ENCODE data around the gene RBFOX1.
"Not testable (repeated sequence)": the region's sequence is repeated elsewhere in the genome, so short reads cannot be mapped to it uniquely, and the experiment has no call there.

Gene RBFOX1

GRCh38 chr16:7502591-7503157 is 170.0 kb downstream of the RBFOX1 start:
- H3K4me3 Mint-ChIP-seq, H3K36me3 Mint-ChIP-seq, H3K27me3 Mint-ChIP-seq, H3K9me3 Mint-ChIP-seq, H3K27ac Mint-ChIP-seq, H3K4me1 Mint-ChIP-seq: not testable (repeated sequence)

- no peaks in the 10 kb centered on the region for H3K36me3 Mint-ChIP-seq
- H3K27ac Mint-ChIP-seq: no peak overlapping the region
- H3K27me3 Mint-ChIP-seq: no peaks in the 10 kb centered on the region
- no peaks in the 10 kb centered on the region for H3K4me1 Mint-ChIP-seq
- H3K4me3 Mint-ChIP-seq: no peak overlapping the region
- H3K9me3 Mint-ChIP-seq: peaks cover 3% of the 10 kb centered on the region
Measured at GRCh38 chr16:7503666-7504065, 171.0 kb downstream of the RBFOX1 start.

- Mint-ChIP-seq H3K36me3 (no peaks in the 10 kb centered on the region), H3K27me3 (no peaks in the 10 kb centered on the region), H3K4me1 (no peaks in the 10 kb centered on the region), H3K27ac (no peak overlapping the region), H3K4me3 (no peak overlapping the region), H3K9me3 (peaks cover 4% of the 10 kb centered on the region)
Measured at GRCh38 chr16:7504844-7505243, 172.2 kb downstream of the RBFOX1 start.

- H3K27ac Mint-ChIP-seq: no peak overlapping the region
- H3K36me3 Mint-ChIP-seq: no peaks in the 10 kb centered on the region
- no peaks in the 10 kb centered on the region for H3K4me1 Mint-ChIP-seq
- no peak overlapping the region for H3K4me3 Mint-ChIP-seq
- peaks cover 11% of the 10 kb centered on the region for H3K9me3 Mint-ChIP-seq
- no peaks in the 10 kb centered on the region for H3K27me3 Mint-ChIP-seq
Measured at GRCh38 chr16:7505495-7505894, 172.8 kb downstream of the RBFOX1 start.

- H3K4me3 Mint-ChIP-seq: no peak overlapping the region
- H3K4me1 Mint-ChIP-seq: no peaks in the 10 kb centered on the region
- no peaks in the 10 kb centered on the region for H3K36me3 Mint-ChIP-seq
- H3K27me3 Mint-ChIP-seq: no peaks in the 10 kb centered on the region
- no peak overlapping the region for H3K27ac Mint-ChIP-seq
- peaks cover 11% of the 10 kb centered on the region for H3K9me3 Mint-ChIP-seq
Measured at GRCh38 chr16:7506363-7506762, 173.7 kb downstream of the RBFOX1 start.

GRCh38 chr16:7508656-7509055 is 176.0 kb downstream of the RBFOX1 start:
- Mint-ChIP-seq H3K36me3 (no peaks in the 10 kb centered on the region), H3K4me1 (no peaks in the 10 kb centered on the region), H3K27me3 (no peaks in the 10 kb centered on the region), H3K27ac (no peak overlapping the region), H3K9me3 (peaks cover 15% of the 10 kb centered on the region), H3K4me3 (no peak overlapping the region)

GRCh38 chr16:7509963-7510601 is 177.4 kb downstream of the RBFOX1 start:
- no peak overlapping the region for H3K27ac Mint-ChIP-seq
- no peak overlapping the region for H3K4me3 Mint-ChIP-seq
- H3K9me3 Mint-ChIP-seq: peaks cover 16% of the 10 kb centered on the region
- no peaks in the 10 kb centered on the region for H3K36me3 Mint-ChIP-seq
- no peaks in the 10 kb centered on the region for H3K27me3 Mint-ChIP-seq
- no peaks in the 10 kb centered on the region for H3K4me1 Mint-ChIP-seq

- H3K27ac Mint-ChIP-seq: no peak overlapping the region
- H3K4me1 Mint-ChIP-seq: no peaks in the 10 kb centered on the region
- H3K36me3 Mint-ChIP-seq: no peaks in the 10 kb centered on the region
- H3K27me3 Mint-ChIP-seq: no peaks in the 10 kb centered on the region
- H3K4me3 Mint-ChIP-seq: no peak overlapping the region
- peaks cover 16% of the 10 kb centered on the region for H3K9me3 Mint-ChIP-seq
Measured at GRCh38 chr16:7511549-7512260, 179.1 kb downstream of the RBFOX1 start.

- H3K36me3 Mint-ChIP-seq: no peaks in the 10 kb centered on the region
Measured at GRCh38 chr16:7512503-7512902, 179.9 kb downstream of the RBFOX1 start.

GRCh38 chr16:7513429-7513828 is 180.8 kb downstream of the RBFOX1 start:
- Mint-ChIP-seq H3K27ac (no peak overlapping the region), H3K4me1 (no peaks in the 10 kb centered on the region), H3K4me3 (no peak overlapping the region), H3K27me3 (no peaks in the 10 kb centered on the region), H3K36me3 (no peaks in the 10 kb centered on the region), H3K9me3 (peaks cover 16% of the 10 kb centered on the region)

More at GRCh38 chr16:7512503-7512902, 179.9 kb downstream of the RBFOX1 start:
- Mint-ChIP-seq H3K27ac (no peak overlapping the region), H3K4me3 (no peak overlapping the region), H3K9me3 (peaks cover 16% of the 10 kb centered on the region), H3K4me1 (no peaks in the 10 kb centered on the region), H3K27me3 (no peaks in the 10 kb centered on the region)

GRCh38 chr16:7515543-7515942 is 182.9 kb downstream of the RBFOX1 start:
- Mint-ChIP-seq H3K4me1 (no peaks in the 10 kb centered on the region), H3K36me3 (no peaks in the 10 kb centered on the region), H3K9me3 (peaks cover 11% of the 10 kb centered on the region), H3K27me3 (no peaks in the 10 kb centered on the region), H3K27ac (no peak overlapping the region), H3K4me3 (no peak overlapping the region)

GRCh38 chr16:7517496-7517895 is 184.9 kb downstream of the RBFOX1 start:
- peaks cover 14% of the 10 kb centered on the region for H3K9me3 Mint-ChIP-seq
- no peak overlapping the region for H3K4me3 Mint-ChIP-seq
- H3K27me3 Mint-ChIP-seq: no peaks in the 10 kb centered on the region
- H3K36me3 Mint-ChIP-seq: no peaks in the 10 kb centered on the region
- H3K27ac Mint-ChIP-seq: no peak overlapping the region
- no peaks in the 10 kb centered on the region for H3K4me1 Mint-ChIP-seq

GRCh38 chr16:7518158-7518557 is 185.5 kb downstream of the RBFOX1 start:
- no peaks in the 10 kb centered on the region for H3K4me1 Mint-ChIP-seq
- H3K4me3 Mint-ChIP-seq: no peak overlapping the region
- H3K9me3 Mint-ChIP-seq: peaks cover 14% of the 10 kb centered on the region
- no peaks in the 10 kb centered on the region for H3K36me3 Mint-ChIP-seq
- H3K27me3 Mint-ChIP-seq: no peaks in the 10 kb centered on the region
- no peak overlapping the region for H3K27ac Mint-ChIP-seq

- Mint-ChIP-seq H3K9me3 (peaks cover 6% of the 10 kb centered on the region), H3K27me3 (no peaks in the 10 kb centered on the region), H3K36me3 (no peaks in the 10 kb centered on the region), H3K4me3 (no peak overlapping the region), H3K4me1 (no peaks in the 10 kb centered on the region), H3K27ac (no peak overlapping the region)
Measured at GRCh38 chr16:7521834-7522233, 189.2 kb downstream of the RBFOX1 start.

- Mint-ChIP-seq H3K27ac (no peak overlapping the region), H3K4me1 (no peaks in the 10 kb centered on the region), H3K9me3 (peaks cover 6% of the 10 kb centered on the region), H3K36me3 (no peaks in the 10 kb centered on the region), H3K4me3 (no peak overlapping the region), H3K27me3 (no peaks in the 10 kb centered on the region)
Measured at GRCh38 chr16:7524419-7524818, 191.8 kb downstream of the RBFOX1 start.

- no peak overlapping the region for H3K4me3 Mint-ChIP-seq
- H3K9me3 Mint-ChIP-seq: no peaks in the 10 kb centered on the region
- H3K27ac Mint-ChIP-seq: no peak overlapping the region
- H3K4me1 Mint-ChIP-seq: no peaks in the 10 kb centered on the region
- no peaks in the 10 kb centered on the region for H3K27me3 Mint-ChIP-seq
- H3K36me3 Mint-ChIP-seq: no peaks in the 10 kb centered on the region
Measured at GRCh38 chr16:7526736-7527135, 194.1 kb downstream of the RBFOX1 start.
